K562 (cell line): ENCODE data around the gene PRR36. TPM values are rescaled to one million over a fixed set of nuclear protein-coding genes. Genes with fewer than 3 reads are reported as not detected.
A peak's percentile ranks its signal among the peaks of the same experiment; 100 is the strongest.

Experiments used
- ATAC-seq: fragments of 200-7000 bp; cut with Tn5 transposase; 3 replicates; pipeline ENCODE4 v1.9.1; 2020; ENCODE audit warnings: moderate library complexity
- BruUV-seq: library from RNA; stranded (reverse); fragments of 400-500 nt; replicated peaks from 2 replicates; lab custom pipeline; 2021; lab: Mats Ljungman, UMichigan
- CTCF ChIA-PET: fragments of 300-600 bp; formaldehyde crosslinking; extraction: SDS; loops from one replicate; lab custom pipeline; 2021; ENCODE audit warnings: low intra/inter-chr PET ratio; lab: Yijun Ruan, JAX
- POLR2A ChIA-PET: fragments of 300-600, 350-650 bp; sonication (Branson Sonifier 250); formaldehyde crosslinking; extraction: SDS; loops from one replicate; lab custom pipeline; 2021; ENCODE audit warnings: antibody characterized with exemption, inconsistent platforms; lab: Yijun Ruan, JAX
- DNase-seq, 4 experiments: peaks; one replicate each; pipeline versions ENCODE4 v3.0.0 to v3.0.0-alpha.2; 2011 to 2018; ENCODE audit warnings: low spot score in 3 of 4, mixed read lengths in 3 of 4; ENCODE audit errors: extremely low read depth in 1 of 4
- FAIRE-seq: peaks from 2 replicates; lab custom pipeline; 2011; peaks lifted over from hg19 to GRCh38; lab: Jason Lieb, UNC
- H2AFZ ChIP-seq: 2 replicates; pipeline ENCODE4 v1.6.0; 2011; ENCODE audit warnings: low read depth, low read length, control low read depth, inconsistent platforms
- H3K27ac ChIP-seq: fragments of 200-600 bp; 3 replicates; pipeline ENCODE4 v1.8.0; 2011; ENCODE audit warnings: low read depth, mild to moderate bottlenecking, control low read depth, inconsistent platforms, low read length, moderate library complexity, mixed read lengths; ENCODE audit errors: extremely low read depth
- H3K27me3 ChIP-seq, 2 experiments: fragments of 300-600 bp in 1 of 2; 2 replicates in 1 of 2; 3 replicates in 1 of 2; pipeline versions ENCODE4 v1.6.0 to v1.8.0; 2011; ENCODE audit warnings: inconsistent platforms in 2 of 2, low read length in 2 of 2, mild to moderate bottlenecking in 1 of 2, mixed read lengths in 1 of 2, moderate library complexity in 1 of 2; ENCODE audit not compliant: control insufficient read depth in 2 of 2, insufficient read depth in 2 of 2
- H3K36me3 ChIP-seq: fragments of 300-600 bp; 3 replicates; pipeline ENCODE4 v1.8.0; 2011; ENCODE audit warnings: mild to moderate bottlenecking, low read length, inconsistent platforms; ENCODE audit not compliant: control insufficient read depth, insufficient read depth
- H3K4me1 ChIP-seq, 2 experiments: fragments of 200-600 bp in 1 of 2; replicated peaks in 1 of 2; 2 replicates in 1 of 2; 3 replicates in 1 of 2; pipeline versions ENCODE4 v1.5.1 to v1.8.0; 2011; ENCODE audit warnings: inconsistent platforms in 2 of 2, low read length in 2 of 2, mild to moderate bottlenecking in 1 of 2, mixed read lengths in 1 of 2, moderate library complexity in 1 of 2; ENCODE audit not compliant: control insufficient read depth in 2 of 2, insufficient read depth in 2 of 2
- H3K4me2 ChIP-seq: 2 replicates; pipeline ENCODE4 v1.6.1; 2011; ENCODE audit warnings: low read length, control low read depth, inconsistent platforms, mixed read lengths; ENCODE audit not compliant: insufficient read depth
- H3K4me3 ChIP-seq: fragments of 200-600 bp; sonication (generic), shearing (Covaris generic); 2 replicates; pipeline ENCODE4 v1.5.1; 2016; ENCODE audit warnings: control low read depth, inconsistent platforms
- H3K79me2 ChIP-seq: fragments of 200-600 bp; 3 replicates; pipeline ENCODE4 v1.8.0; 2011; ENCODE audit warnings: low read length, inconsistent platforms; ENCODE audit not compliant: control insufficient read depth, insufficient read depth
- H3K9ac ChIP-seq, 2 experiments: 2 replicates each; pipeline versions ENCODE4 v1.6.0 to v1.6.1; 2011; ENCODE audit warnings: low read depth in 2 of 2, low read length in 2 of 2, control low read depth in 1 of 2, inconsistent platforms in 1 of 2, mild to moderate bottlenecking in 1 of 2, mixed read lengths in 1 of 2; ENCODE audit not compliant: insufficient read depth in 1 of 2
- H3K9me1 ChIP-seq: one replicate; pipeline ENCODE4 v1.6.0; 2011; ENCODE audit warnings: inconsistent platforms, mild to moderate bottlenecking, low read length, moderate library complexity; ENCODE audit not compliant: control insufficient read depth, insufficient read depth
- H3K9me3 ChIP-seq: replicated peaks from 2 replicates; pipeline ENCODE4 v1.5.1; 2011; ENCODE audit warnings: low read depth, low read length, inconsistent platforms; ENCODE audit not compliant: control insufficient read depth, insufficient read depth
- H4K20me1 ChIP-seq: replicated peaks from 2 replicates; pipeline ENCODE4 v1.6.1; 2011; ENCODE audit warnings: low read length, inconsistent platforms, mixed read lengths; ENCODE audit not compliant: control insufficient read depth, insufficient read depth
- BHLHE40 ChIP-seq: IDR thresholded peaks from 2 replicates; pipeline ENCODE4 v1.6.1; 2011; ENCODE audit warnings: low read length, improper control_type of control experiment
- CC2D1A ChIP-seq: fragments of 450-650 bp; IDR thresholded peaks from 2 replicates; pipeline ENCODE4 v1.6.1; 2017; ENCODE audit warnings: mild to moderate bottlenecking
- CSDE1 ChIP-seq, 2 experiments: fragments of 450-650 bp; IDR thresholded peaks; 2 replicates each; pipeline ENCODE4 v1.6.1; 2016; ENCODE audit warnings: mild to moderate bottlenecking in 1 of 2
- DPF2 ChIP-seq: fragments of 450-650 bp; IDR thresholded peaks from 2 replicates; pipeline ENCODE4 v1.6.1; 2016
- FOXJ3 ChIP-seq: sonication (generic); formaldehyde crosslinking; IDR thresholded peaks from 2 replicates; pipeline ENCODE4 v1.4.0; 2020; ENCODE audit warnings: mild to moderate bottlenecking, missing genetic modification reagents
- FOXP1 ChIP-seq: sonication (generic); formaldehyde crosslinking; IDR thresholded peaks from 2 replicates; pipeline ENCODE4 v1.8.0; 2022; ENCODE audit warnings: mild to moderate bottlenecking, missing genetic modification reagents
- L3MBTL2 ChIP-seq: fragments of 450-650 bp; IDR thresholded peaks from 2 replicates; pipeline ENCODE4 v1.6.1; 2016; ENCODE audit warnings: mild to moderate bottlenecking, moderate library complexity
- MAFF ChIP-seq: IDR thresholded peaks from 2 replicates; pipeline ENCODE4 v1.6.1; 2012; ENCODE audit warnings: low read length, improper control_type of control experiment
- NR2F6 ChIP-seq: fragments of 450-650 bp; formaldehyde crosslinking; IDR thresholded peaks from 2 replicates; pipeline ENCODE4 v1.4.0; 2020; ENCODE audit warnings: mild to moderate bottlenecking
- SAP30 ChIP-seq: fragments of 200-600 bp; sonication (generic); IDR thresholded peaks from 2 replicates; pipeline ENCODE4 v1.6.1; 2012; ENCODE audit warnings: borderline replicate concordance, low read depth, mild to moderate bottlenecking, moderate library complexity, low read length, control low read depth, inconsistent platforms; ENCODE audit not compliant: insufficient read depth, poor library complexity, severe bottlenecking
- ZBTB7A ChIP-seq: IDR thresholded peaks from 2 replicates; pipeline ENCODE4 v1.6.1; 2011; ENCODE audit warnings: low read depth, mild to moderate bottlenecking, low read length, moderate library complexity, borderline replicate concordance; ENCODE audit not compliant: control insufficient read depth
- ZC3H4 ChIP-seq: sonication (generic); formaldehyde crosslinking; IDR thresholded peaks from 2 replicates; pipeline ENCODE4 v1.9.0; 2021; ENCODE audit warnings: missing genetic modification reagents, borderline replicate concordance
- ZFPM2 ChIP-seq: fragments of 250-450 bp; sonication (Bioruptor Pico); IDR thresholded peaks from 2 replicates; pipeline ENCODE4 v1.5.1; 2022; ENCODE audit warnings: mild to moderate bottlenecking
- ZZZ3 ChIP-seq: fragments of 450-650 bp; IDR thresholded peaks from 2 replicates; pipeline ENCODE4 v1.6.1; 2016; ENCODE audit warnings: antibody characterized with exemption, mild to moderate bottlenecking, moderate library complexity
- WGBS: fragments of 100-300 bp; shearing (Covaris generic); methylation state at CpG from one replicate; pipeline ENCODE4 v1.1.6; 2016; ENCODE audit warnings: low coverage, mixed read lengths; ENCODE audit not compliant: insufficient coverage; ENCODE audit errors: missing lambda C conversion rate; 5-methylcytosine and 5-hydroxymethylcytosine counted together
- in situ Hi-C: fragments of 300-500 bp; cut with MboI; formaldehyde crosslinking; loops from 4 replicates; pipeline ENCODE4 v1.15.0; 2018; ENCODE audit warnings: inconsistent platforms, mixed read lengths
- intact Hi-C: fragments of 100-400 bp; cut with micrococcal nuclease; formaldehyde crosslinking; loops from 2 replicates; pipeline ENCODE4 v1.14.2; 2022
- polyA plus RNA-seq, 8 experiments: library from polyadenylated mRNA; depleted of rRNA in 4 of 8; stranded (reverse) in 5 of 8; unstranded in 3 of 8; fragments of >200 nt; fragmentation: Nextera tagmentation in 2 of 8; fragmentation: Illumina TruSeq in 1 of 8; extraction: Ambion mirVana in 2 of 8; extraction: Trizol in 1 of 8; gene quantifications; 2 replicates each; pipeline versions ENCODE4 v1.2.1 to v1.2.3, GENCODE V29; 2011 to 2014; ENCODE audit warnings: inconsistent platforms in 1 of 8, missing spikeins in 1 of 8
- total RNA-seq, 7 experiments: library from RNA; depleted of rRNA in 6 of 7; stranded (reverse); fragments of >200 nt in 6 of 7; fragmentation: Illumina TruSeq in 2 of 7; extraction: Trizol in 2 of 7; gene quantifications; 2 replicates each; pipeline versions ENCODE4 v1.2.1 to v1.2.3, GENCODE V29; 2011 to 2021; ENCODE audit warnings: low replicate concordance in 1 of 7
- TF ChIP-seq, protein P1 (sequence below): sonication (generic); formaldehyde crosslinking; IDR thresholded peaks from 2 replicates; pipeline ENCODE4 v1.8.0; 2022; ENCODE audit warnings: missing genetic modification reagents, mild to moderate bottlenecking, moderate library complexity, borderline replicate concordance
- TF ChIP-seq, protein P2 (sequence below): sonication (generic); formaldehyde crosslinking; IDR thresholded peaks from 2 replicates; pipeline ENCODE4 v1.4.0; 2020; ENCODE audit warnings: mild to moderate bottlenecking, missing genetic modification reagents
- TF ChIP-seq, protein P3 (sequence below): sonication (generic); formaldehyde crosslinking; IDR thresholded peaks from 2 replicates; pipeline ENCODE4 v1.8.1; 2023; ENCODE audit warnings: mild to moderate bottlenecking, missing genetic modification reagents

PRR36 gene
- total and polyA plus RNA-seq, 9 of the 15 experiments (the other 6 are each of a cell fraction or from before 2014, with no cell fraction given) = 0.05 to 0.42 (median 0.06) TPM; not detected in 6

DNA sequence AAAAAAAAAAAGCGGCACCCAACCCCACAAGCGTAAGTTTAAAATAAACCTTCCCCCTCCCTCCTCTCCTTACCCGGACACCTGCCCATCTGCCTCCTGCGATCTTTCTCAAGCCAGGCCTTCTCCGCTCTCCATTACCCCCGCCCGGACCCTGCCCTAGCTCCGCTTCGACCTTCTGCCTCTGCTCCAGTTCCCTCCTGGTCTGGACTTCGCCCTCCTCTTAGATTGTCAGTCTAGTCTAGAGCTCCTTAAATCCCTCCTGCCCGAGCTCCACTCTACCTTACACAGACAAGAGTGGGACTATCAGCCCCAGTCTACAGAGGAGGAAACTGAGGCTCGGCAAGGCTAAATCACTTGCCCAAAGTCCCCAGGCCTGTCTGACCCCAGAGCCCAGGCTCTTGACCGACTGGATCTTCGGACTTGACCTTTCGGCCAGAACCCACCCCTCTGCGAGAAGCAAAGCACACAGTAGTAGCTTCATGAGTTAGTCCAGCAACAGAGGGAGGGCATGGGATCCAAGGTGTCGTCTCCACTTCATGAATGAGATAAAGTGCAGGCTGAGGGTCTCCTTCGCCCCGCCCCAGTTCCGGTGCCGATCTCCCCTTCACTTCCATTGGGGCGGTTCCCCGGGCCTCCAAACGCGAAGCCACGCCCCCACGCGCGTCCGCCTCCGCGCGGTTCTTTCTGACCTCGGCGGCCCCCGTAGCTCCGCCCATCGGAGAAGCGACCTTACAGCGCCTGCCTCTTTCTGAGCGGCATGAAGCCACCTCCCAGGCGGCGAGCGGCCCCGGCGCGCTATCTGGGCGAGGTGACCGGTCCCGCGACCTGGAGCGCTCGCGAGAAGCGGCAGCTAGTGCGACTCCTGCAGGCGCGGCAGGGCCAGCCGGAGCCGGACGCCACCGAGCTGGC is 45.7 kb upstream of the PRR36 start, which contains the start of gene SNAPC2:
Gene SNAPC2, plus strand, starts transcription at position 729 of the 909 bp plus-strand sequence. Its CDS starts 29 bp downstream, at position 758.
- Histone ChIP-seq H3K4me3 (peak within 1 kb of the TSS; percentile 81), H3K27ac (peak within 1 kb of the TSS; percentile 89), H3K9me3 (no peaks in the 10 kb centered on the region), H3K27me3 (no peaks in the 10 kb centered on the region), H4K20me1 (peaks cover 10% of the 10 kb centered on the region; the same call in 1 of the 2 replicates), H3K9ac (peak within 1 kb of the TSS; percentile 80 to 93), H3K79me2 (peaks cover 14% of the 10 kb centered on the region), H3K4me1 (peaks cover 9 to 73% of the 10 kb centered on the region in 2 experiments), H3K9me1 (no peaks in the 10 kb centered on the region), H3K4me2 (peak within 1 kb of the TSS; percentile 98), H2AFZ (peak within 1 kb of the TSS; percentile 90), H3K36me3 (peaks cover 19% of the 10 kb centered on the region; the same call in 1 of the 3 replicates)
- DNase-seq (peak; percentile 81 to 99 (median 85)), FAIRE-seq (peak; percentile 91), ATAC-seq (peak; percentile 86)
- CTCF ChIA-PET = no interaction called here
- in situ Hi-C loops = loop anchor here (5.0 kb wide), 1 partner anchor 68 kb away; no protein-coding TSS in a partner anchor
- BruUV-seq = TSS peak; percentile 92
- under 1% methylated on average over 58 of the region's 62 CpGs for WGBS
- POLR2A ChIA-PET = interaction anchor here (0.6 to 3.1 kb wide), 14 partner anchors 8 to 647 kb away, joined by 3 to 26 read pairs (median 6); partner anchors contain the start of genes MAP2K7 and TIMM44
- intact Hi-C loops = loop anchor here (5.0 kb wide), 1 partner anchor 48 kb away; the partner anchor contains the start of gene PRR36
- TF ChIP-seq ZFPM2 (no peak), L3MBTL2 (peak; percentile 64), CSDE1 (IDR thresholded peaks at IDR 0.05) (no peak), ZBTB7A (peak; percentile 90), FOXJ3 (CRISPR knock-in tag) (no peak), FOXP1 (CRISPR knock-in tag) (peak; percentile 59; the same call in 1 of the 2 replicates), ZC3H4 (no peak), MAFF (no peak), SAP30 (peak; percentile 61), NR2F6 (CRISPR knock-in tag) (0 out of 2 replicates have a peak, but pooled peaks have one; percentile 28), BHLHE40 (peak; percentile 46), ZZZ3 (no peak), DPF2 (no peak; the same call in none of the 2 replicates), CC2D1A (no peak)
- TF ChIP-seq, protein P1, sequence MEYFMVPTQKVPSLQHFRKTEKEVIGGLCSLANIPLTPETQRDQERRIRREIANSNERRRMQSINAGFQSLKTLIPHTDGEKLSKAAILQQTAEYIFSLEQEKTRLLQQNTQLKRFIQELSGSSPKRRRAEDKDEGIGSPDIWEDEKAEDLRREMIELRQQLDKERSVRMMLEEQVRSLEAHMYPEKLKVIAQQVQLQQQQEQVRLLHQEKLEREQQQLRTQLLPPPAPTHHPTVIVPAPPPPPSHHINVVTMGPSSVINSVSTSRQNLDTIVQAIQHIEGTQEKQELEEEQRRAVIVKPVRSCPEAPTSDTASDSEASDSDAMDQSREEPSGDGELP = peak; percentile 36; the same call in 1 of the 2 replicates
- TF ChIP-seq, protein P2, sequence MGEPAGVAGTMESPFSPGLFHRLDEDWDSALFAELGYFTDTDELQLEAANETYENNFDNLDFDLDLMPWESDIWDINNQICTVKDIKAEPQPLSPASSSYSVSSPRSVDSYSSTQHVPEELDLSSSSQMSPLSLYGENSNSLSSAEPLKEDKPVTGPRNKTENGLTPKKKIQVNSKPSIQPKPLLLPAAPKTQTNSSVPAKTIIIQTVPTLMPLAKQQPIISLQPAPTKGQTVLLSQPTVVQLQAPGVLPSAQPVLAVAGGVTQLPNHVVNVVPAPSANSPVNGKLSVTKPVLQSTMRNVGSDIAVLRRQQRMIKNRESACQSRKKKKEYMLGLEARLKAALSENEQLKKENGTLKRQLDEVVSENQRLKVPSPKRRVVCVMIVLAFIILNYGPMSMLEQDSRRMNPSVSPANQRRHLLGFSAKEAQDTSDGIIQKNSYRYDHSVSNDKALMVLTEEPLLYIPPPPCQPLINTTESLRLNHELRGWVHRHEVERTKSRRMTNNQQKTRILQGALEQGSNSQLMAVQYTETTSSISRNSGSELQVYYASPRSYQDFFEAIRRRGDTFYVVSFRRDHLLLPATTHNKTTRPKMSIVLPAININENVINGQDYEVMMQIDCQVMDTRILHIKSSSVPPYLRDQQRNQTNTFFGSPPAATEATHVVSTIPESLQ (CRISPR knock-in tag) = no peak
- TF ChIP-seq, protein P3, sequence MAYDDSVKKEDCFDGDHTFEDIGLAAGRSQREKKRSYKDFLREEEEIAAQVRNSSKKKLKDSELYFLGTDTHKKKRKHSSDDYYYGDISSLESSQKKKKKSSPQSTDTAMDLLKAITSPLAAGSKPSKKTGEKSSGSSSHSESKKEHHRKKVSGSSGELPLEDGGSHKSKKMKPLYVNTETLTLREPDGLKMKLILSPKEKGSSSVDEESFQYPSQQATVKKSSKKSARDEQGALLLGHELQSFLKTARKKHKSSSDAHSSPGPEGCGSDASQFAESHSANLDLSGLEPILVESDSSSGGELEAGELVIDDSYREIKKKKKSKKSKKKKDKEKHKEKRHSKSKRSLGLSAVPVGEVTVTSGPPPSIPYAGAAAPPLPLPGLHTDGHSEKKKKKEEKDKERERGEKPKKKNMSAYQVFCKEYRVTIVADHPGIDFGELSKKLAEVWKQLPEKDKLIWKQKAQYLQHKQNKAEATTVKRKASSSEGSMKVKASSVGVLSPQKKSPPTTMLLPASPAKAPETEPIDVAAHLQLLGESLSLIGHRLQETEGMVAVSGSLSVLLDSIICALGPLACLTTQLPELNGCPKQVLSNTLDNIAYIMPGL = 0 out of 2 replicates have a peak, but pooled peaks have one; percentile 25
